ENCODE measurements around the gene SPOPL.

Gene SPOPL

DNA sequence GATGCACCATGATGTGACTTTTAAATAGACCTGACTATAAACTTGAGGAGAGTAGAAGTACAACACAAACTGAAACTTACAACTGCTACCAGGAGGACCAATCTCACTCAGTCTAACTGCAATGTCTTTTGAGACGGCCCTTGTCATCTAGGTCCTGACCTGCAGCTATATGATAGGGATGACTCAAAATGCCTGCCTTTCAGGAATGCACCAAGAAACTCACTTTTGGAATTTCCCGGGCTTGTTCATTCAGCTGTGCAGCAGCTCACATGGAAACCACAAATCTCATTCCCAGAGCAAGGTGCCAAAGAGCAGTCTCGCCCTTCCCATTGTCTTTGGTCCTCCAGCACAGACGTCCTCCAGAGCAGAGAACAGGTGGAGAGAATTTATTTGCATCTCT, 113.7 kb downstream of the SPOPL start:
- Mint-ChIP-seq H3K27me3 (peaks cover 5% of the 10 kb centered on the region), H3K4me1 (no peaks in the 10 kb centered on the region), H3K4me3 (no peak overlapping the region), H3K27ac (no peak overlapping the region), H3K9me3 (no peaks in the 10 kb centered on the region), H3K36me3 (no peaks in the 10 kb centered on the region)
- ATAC-seq (ENCODE audit: low read depth) (no peak), DNase-seq (ENCODE audit: low spot score in 2 of 2) (no peak)

DNA sequence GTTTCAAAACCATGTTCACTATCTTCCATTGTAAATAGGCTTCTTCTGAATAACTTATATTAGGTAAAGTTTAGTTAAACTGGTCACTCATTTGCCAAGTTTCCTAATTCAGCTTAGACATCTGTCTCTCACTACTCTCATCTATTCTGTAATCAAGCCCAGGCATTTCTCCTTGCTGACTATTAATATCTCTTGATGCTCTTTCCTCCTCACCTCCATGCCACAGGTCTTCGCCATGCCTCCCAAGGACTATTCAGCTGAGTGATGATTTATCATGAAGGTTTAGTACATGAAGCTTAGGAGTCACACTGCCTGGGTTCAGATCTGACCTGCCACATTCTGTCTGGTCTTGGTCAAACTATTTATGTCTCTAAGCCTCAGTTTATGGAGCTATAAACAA, 115.5 kb downstream of the SPOPL start:
- DNase-seq (ENCODE audit: low spot score in 2 of 2) (no peak), ATAC-seq (ENCODE audit: low read depth) (no peak)
- Mint-ChIP-seq H3K36me3 (no peaks in the 10 kb centered on the region), H3K27ac (no peak overlapping the region), H3K9me3 (no peaks in the 10 kb centered on the region), H3K4me1 (no peaks in the 10 kb centered on the region), H3K27me3 (peaks cover 5% of the 10 kb centered on the region), H3K4me3 (no peak overlapping the region)

DNA sequence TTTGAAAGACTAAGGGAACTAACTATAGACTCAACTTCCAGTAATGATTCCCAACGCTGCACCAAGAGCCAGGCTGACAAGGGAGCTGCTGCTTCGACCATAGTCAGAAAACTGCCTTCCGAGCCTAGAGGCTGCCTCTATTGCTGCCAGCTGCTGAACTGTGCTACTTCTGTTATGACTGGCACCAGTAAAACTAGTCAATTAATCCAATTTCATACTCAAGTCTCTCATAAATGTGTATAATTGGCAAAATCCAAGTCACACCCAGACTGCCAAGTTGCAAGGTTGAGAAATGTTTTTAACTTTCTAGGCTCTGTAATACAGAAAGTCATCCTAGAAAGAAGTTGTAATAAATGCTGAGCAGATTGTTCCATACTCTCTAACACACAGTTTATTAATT, 117.4 kb downstream of the SPOPL start:
- H3K9me3 Mint-ChIP-seq, result no peaks in the 10 kb centered on the region
- no peak overlapping the region for H3K4me3 Mint-ChIP-seq
- peaks cover 6% of the 10 kb centered on the region for H3K27me3 Mint-ChIP-seq
- no peak for ATAC-seq (ENCODE audit: low read depth)
- H3K4me1 Mint-ChIP-seq, result peaks cover 3% of the 10 kb centered on the region
- no peak overlapping the region for H3K27ac Mint-ChIP-seq
- DNase-seq (ENCODE audit: low spot score in 2 of 2), result no peak
- H3K36me3 Mint-ChIP-seq, result no peaks in the 10 kb centered on the region

DNA sequence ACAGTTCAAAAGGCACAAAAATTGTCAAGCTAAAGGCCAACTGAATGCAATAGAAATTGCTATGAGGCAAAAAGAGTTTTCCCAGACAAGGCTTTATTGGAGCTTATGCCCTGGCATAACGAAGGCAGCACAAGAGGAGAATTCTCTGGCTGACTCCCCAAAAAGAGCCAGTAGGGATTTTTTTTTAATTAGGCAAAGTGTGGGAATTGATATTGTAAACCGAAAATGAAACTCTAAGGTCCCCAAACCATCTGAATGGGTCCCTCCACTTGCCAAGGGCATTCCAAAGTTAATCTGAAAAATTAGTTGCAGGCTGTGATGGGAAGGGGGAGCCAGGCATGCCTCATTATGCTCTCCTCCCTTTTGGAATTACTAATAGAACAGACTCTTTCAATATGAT, 118.9 kb downstream of the SPOPL start:
- no peak overlapping the region for H3K4me3 Mint-ChIP-seq
- peaks cover 3% of the 10 kb centered on the region for H3K4me1 Mint-ChIP-seq
- peaks cover 4% of the 10 kb centered on the region for H3K27me3 Mint-ChIP-seq
- ATAC-seq (ENCODE audit: low read depth) (no peak), DNase-seq (ENCODE audit: low spot score in 2 of 2) (no peak)
- no peak overlapping the region for H3K27ac Mint-ChIP-seq
- no peaks in the 10 kb centered on the region for H3K36me3 Mint-ChIP-seq
- H3K9me3 Mint-ChIP-seq, result no peaks in the 10 kb centered on the region

DNA sequence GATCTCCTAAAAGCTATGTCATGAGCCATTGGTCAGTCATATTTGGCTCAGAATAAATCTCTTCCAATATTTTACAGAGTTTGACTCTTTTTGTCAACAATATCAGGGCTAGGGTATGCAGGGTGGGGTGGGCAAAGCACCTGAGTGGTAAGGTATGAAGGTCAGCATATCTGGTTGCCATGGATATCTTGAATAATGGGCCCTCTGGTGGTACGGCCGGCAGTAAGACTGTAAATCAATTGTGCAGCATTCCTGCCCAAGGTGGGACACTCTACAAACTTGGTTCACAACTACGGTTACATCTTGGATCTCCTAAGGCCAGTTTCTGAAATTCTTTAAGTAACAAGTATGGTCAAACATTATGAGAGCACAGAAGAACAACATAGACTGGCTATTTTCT, 119.6 kb downstream of the SPOPL start:
- Mint-ChIP-seq H3K4me1 (peaks cover 3% of the 10 kb centered on the region), H3K4me3 (no peak overlapping the region), H3K9me3 (no peaks in the 10 kb centered on the region), H3K27me3 (peaks cover 6% of the 10 kb centered on the region), H3K27ac (no peak overlapping the region), H3K36me3 (no peaks in the 10 kb centered on the region)
- ATAC-seq (ENCODE audit: low read depth) (no peak), DNase-seq (ENCODE audit: low spot score in 2 of 2) (no peak)

DNA sequence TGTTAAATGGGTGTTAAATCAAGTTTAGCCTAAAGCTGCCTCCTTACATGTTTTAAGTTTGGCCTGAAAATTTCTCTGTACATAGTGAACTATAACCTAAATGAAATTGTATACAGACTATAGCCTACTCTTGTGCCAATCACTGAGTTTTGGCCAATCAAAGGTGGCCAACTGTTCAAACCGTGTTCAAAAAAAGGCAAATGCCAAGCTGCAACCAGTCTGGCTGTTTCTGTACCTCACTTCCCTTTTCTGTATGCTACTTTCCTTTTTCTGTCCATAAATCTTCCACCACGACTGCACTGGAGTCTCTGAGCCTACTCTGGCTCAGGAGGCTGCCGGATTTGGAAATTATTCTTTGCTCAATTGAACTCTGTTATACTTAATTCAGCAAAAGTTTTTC, 121.0 kb downstream of the SPOPL start:
- no peak for DNase-seq (ENCODE audit: low spot score in 2 of 2)
- no peaks in the 10 kb centered on the region for H3K9me3 Mint-ChIP-seq
- peaks cover 3% of the 10 kb centered on the region for H3K4me1 Mint-ChIP-seq
- peaks cover 7% of the 10 kb centered on the region for H3K27me3 Mint-ChIP-seq
- peak; percentile 35 for ATAC-seq (ENCODE audit: low read depth)
- no peak overlapping the region for H3K27ac Mint-ChIP-seq
- H3K36me3 Mint-ChIP-seq, result no peaks in the 10 kb centered on the region
- no peak overlapping the region for H3K4me3 Mint-ChIP-seq
